Measurements from ENCODE around the gene ZFP36L2. TPM values are rescaled to one million over a fixed set of nuclear protein-coding genes. Genes with fewer than 3 reads are reported as not detected.

Gene ZFP36L2
- total RNA-seq, 1 donor from 2014 or later, result 62.1 TPM

DNA sequence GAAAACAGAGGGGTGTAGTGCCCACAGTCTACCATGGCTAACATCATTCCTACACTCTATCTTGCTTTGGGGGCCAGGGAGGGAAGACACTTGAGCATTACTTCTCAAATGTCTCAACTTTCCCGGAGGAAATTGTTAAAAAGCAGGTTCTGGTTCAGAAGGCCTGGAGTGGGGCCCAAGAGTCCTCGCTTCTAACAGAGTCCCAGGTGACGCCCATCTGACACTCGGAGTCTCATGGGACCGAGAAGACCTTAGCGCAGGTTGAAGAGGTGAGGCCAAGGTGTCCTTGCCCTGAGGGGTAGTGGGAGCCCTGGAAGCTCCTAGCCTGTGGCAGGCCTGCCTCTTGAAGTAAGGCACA, 40.1 kb downstream of the ZFP36L2 start:
- Mint-ChIP-seq H3K36me3 (ENCODE audit: low read depth) (no peaks in the 10 kb centered on the region), H3K4me1 (peaks cover 10% of the 10 kb centered on the region), H3K4me3 (no peak overlapping the region), H3K27me3 (no peaks in the 10 kb centered on the region), H3K9me3 (no peaks in the 10 kb centered on the region), H3K27ac (no peak overlapping the region)
- ATAC-seq (ENCODE audit: low read depth) (no peak), DNase-seq (no peak)
- TF ChIP-seq, protein P1, sequence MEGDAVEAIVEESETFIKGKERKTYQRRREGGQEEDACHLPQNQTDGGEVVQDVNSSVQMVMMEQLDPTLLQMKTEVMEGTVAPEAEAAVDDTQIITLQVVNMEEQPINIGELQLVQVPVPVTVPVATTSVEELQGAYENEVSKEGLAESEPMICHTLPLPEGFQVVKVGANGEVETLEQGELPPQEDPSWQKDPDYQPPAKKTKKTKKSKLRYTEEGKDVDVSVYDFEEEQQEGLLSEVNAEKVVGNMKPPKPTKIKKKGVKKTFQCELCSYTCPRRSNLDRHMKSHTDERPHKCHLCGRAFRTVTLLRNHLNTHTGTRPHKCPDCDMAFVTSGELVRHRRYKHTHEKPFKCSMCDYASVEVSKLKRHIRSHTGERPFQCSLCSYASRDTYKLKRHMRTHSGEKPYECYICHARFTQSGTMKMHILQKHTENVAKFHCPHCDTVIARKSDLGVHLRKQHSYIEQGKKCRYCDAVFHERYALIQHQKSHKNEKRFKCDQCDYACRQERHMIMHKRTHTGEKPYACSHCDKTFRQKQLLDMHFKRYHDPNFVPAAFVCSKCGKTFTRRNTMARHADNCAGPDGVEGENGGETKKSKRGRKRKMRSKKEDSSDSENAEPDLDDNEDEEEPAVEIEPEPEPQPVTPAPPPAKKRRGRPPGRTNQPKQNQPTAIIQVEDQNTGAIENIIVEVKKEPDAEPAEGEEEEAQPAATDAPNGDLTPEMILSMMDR (IDR thresholded peaks at IDR 0.05), result no peak
- intact Hi-C loops (cut with micrococcal nuclease), result no loop called here
- CTCF ChIA-PET, result no interaction called here
- POLR2A ChIA-PET, result interaction anchor here (0.9 to 1.4 kb wide), 2 partner anchors 11 to 35 kb away, joined by 3 to 5 read pairs; no protein-coding TSS in a partner anchor

DNA sequence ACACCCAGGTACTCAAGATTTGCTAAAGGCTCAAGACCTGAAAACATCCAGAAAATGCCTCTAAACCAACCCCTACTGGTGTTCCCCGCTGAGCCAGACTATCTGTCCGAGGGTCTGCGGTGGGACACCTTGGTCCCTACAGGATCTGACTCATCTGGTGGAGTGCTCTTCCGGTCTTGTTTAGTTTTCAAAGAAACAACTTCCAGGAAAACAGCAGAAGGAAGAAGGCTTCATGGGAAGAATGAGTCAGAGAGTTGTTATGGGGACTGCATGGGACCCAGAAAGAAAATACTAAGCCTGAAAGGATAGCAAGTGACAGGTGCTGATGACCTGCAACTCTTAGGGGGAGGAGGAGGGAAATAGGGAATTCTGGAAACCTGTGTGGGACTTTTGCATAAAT, 41.3 kb downstream of the ZFP36L2 start:
- ChIA-PET CTCF (no interaction called here), POLR2A (no interaction called here)
- H3K4me3 Mint-ChIP-seq, result no peak overlapping the region

DNA sequence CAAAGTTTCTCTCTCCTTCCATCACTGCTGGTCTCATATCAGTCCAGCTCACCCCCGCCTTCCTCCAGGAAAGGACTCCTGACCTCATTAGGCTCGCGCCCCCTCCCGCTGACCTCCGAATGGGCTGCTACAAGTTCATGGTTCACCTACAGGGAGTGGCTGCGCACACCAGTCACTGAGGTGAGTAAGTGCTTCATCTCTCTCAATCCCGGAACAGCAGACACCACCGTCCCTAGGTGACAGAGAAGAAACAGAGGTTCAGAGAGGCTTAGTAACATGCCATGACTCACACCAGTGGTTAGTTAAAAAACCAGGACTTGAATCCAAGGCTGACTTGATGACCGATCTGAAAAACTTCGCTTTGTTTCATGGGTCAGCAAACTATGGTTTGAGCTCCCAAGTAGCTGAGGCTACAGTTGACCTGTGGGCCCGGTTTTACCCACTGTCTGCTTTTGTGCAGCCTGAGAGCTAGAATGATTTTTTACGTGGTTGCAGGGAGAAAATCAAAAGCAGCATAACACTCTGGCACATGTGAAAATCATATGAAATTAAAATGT, 42.0 kb downstream of the ZFP36L2 start:
- intact Hi-C loops (cut with micrococcal nuclease), result no loop called here
- Mint-ChIP-seq H3K27ac (no peak overlapping the region), H3K9me3 (no peaks in the 10 kb centered on the region), H3K36me3 (ENCODE audit: low read depth) (no peaks in the 10 kb centered on the region), H3K27me3 (no peaks in the 10 kb centered on the region), H3K4me3 (no peak overlapping the region), H3K4me1 (peaks cover 12% of the 10 kb centered on the region)
- ChIA-PET CTCF (no interaction called here), POLR2A (no interaction called here)
- DNase-seq, result no peak
- TF ChIP-seq, protein P1 (IDR thresholded peaks at IDR 0.05), result no peak
- no peak for ATAC-seq (ENCODE audit: low read depth)

More for the DNA sequence above, 41.3 kb downstream of the ZFP36L2 start:
- no peaks in the 10 kb centered on the region for H3K36me3 Mint-ChIP-seq (ENCODE audit: low read depth)
- no peak overlapping the region for H3K27ac Mint-ChIP-seq
- DNase-seq, result no peak
- intact Hi-C loops (cut with micrococcal nuclease), result no loop called here
- no peak for ATAC-seq (ENCODE audit: low read depth)
- no peaks in the 10 kb centered on the region for H3K9me3 Mint-ChIP-seq
- TF ChIP-seq, protein P1 (IDR thresholded peaks at IDR 0.05), result no peak
- H3K4me1 Mint-ChIP-seq, result peaks cover 12% of the 10 kb centered on the region
- no peaks in the 10 kb centered on the region for H3K27me3 Mint-ChIP-seq

GRCh38 chr2:43183743-43184142, 42.7 kb downstream of the ZFP36L2 start:
- ATAC-seq (ENCODE audit: low read depth) (no peak), DNase-seq (no peak)
- H3K4me1 Mint-ChIP-seq, result peaks cover 18% of the 10 kb centered on the region
- no peaks in the 10 kb centered on the region for H3K9me3 Mint-ChIP-seq
- no peaks in the 10 kb centered on the region for H3K36me3 Mint-ChIP-seq (ENCODE audit: low read depth)
- ChIA-PET POLR2A (no interaction called here), CTCF (no interaction called here)
- H3K27ac Mint-ChIP-seq, result no peak overlapping the region
- TF ChIP-seq, protein P1 (IDR thresholded peaks at IDR 0.05), result no peak
- no peak overlapping the region for H3K4me3 Mint-ChIP-seq
- intact Hi-C loops (cut with micrococcal nuclease), result no loop called here
- H3K27me3 Mint-ChIP-seq, result no peaks in the 10 kb centered on the region

- TF ChIP-seq, protein P1 (IDR thresholded peaks at IDR 0.05), result no peak
- H3K4me3 Mint-ChIP-seq, result no peak overlapping the region
- intact Hi-C loops (cut with micrococcal nuclease), result no loop called here
- ChIA-PET CTCF (no interaction called here), POLR2A (interaction anchor here (1.1 to 1.9 kb wide), 2 partner anchors 11 to 42 kb away, joined by 3 to 11 read pairs; no protein-coding TSS in a partner anchor)
- H3K36me3 Mint-ChIP-seq (ENCODE audit: low read depth), result no peaks in the 10 kb centered on the region
- no peak overlapping the region for H3K27ac Mint-ChIP-seq
- H3K4me1 Mint-ChIP-seq, result peaks cover 34% of the 10 kb centered on the region
- DNase-seq (no peak), ATAC-seq (ENCODE audit: low read depth) (no peak)
- no peaks in the 10 kb centered on the region for H3K27me3 Mint-ChIP-seq
- no peaks in the 10 kb centered on the region for H3K9me3 Mint-ChIP-seq
These were observed 45.5 kb downstream of the ZFP36L2 start for GRCh38 chr2:43180897-43181296.
